Vagina (tissue), 2 donors: ENCODE measurements around the gene LYRM9.
"Not testable (repeated sequence)": the region's sequence is repeated elsewhere in the genome, so short reads cannot be mapped to it uniquely, and the experiment has no call there.

Experiments
- CTCF ChIP-seq, 3 experiments: fragments of 450-650 bp in 2 of 3; fragments of 200-600 bp in 1 of 3; sonication (generic) in 1 of 3; IDR thresholded peaks; one replicate each; pipeline ENCODE4 v1.5.1; 2017 to 2019; ENCODE audit warnings: antibody characterized with exemption in 3 of 3, mild to moderate bottlenecking in 2 of 3, moderate library complexity in 2 of 3
- POLR2A ChIP-seq, 2 donors: fragments of 450-650 bp; IDR thresholded peaks; one replicate each; pipeline ENCODE4 v1.6.1; 2017; ENCODE audit warnings: antibody characterized with exemption in 2 of 2, mild to moderate bottlenecking in 2 of 2, moderate library complexity in 2 of 2
- POLR2AphosphoS5 ChIP-seq, 2 donors: sonication (generic); formaldehyde crosslinking; IDR thresholded peaks; one replicate each; pipeline ENCODE4 v1.9.0; 2017; ENCODE audit warnings: antibody characterized with exemption in 2 of 2, mild to moderate bottlenecking in 2 of 2, low read depth in 1 of 2; ENCODE audit not compliant: insufficient read depth in 1 of 2

GRCh38 chr17:27829143-27829711 is 63.9 kb downstream of the LYRM9 start:
- not testable (repeated sequence) for TF ChIP-seq POLR2A (IDR thresholded peaks at IDR 0.05); CTCF (IDR thresholded peaks at IDR 0.05); POLR2AphosphoS5 (IDR thresholded peaks at IDR 0.05; ENCODE audit: insufficient read depth in 1 of 2, low read depth in 1 of 2)
